Spleen (tissue), 11 donors: ENCODE data around the gene CHD5. TPM values are rescaled to one million over a fixed set of nuclear protein-coding genes. Genes with fewer than 3 reads are reported as not detected.

Experiments used
- DNase-seq: peaks from one replicate; pipeline ENCODE4 v3.0.0-alpha.2; 2020
- H3K27ac ChIP-seq, 8 donors: fragments of 200-600 bp; sonication (generic) in 7 of 8; 1 replicate in 4 of 8; 2 replicates in 4 of 8; pipeline versions ENCODE4 v1.5.0 to v1.8.0; 2016 to 2021; ENCODE audit warnings: inconsistent platforms in 4 of 8, mild to moderate bottlenecking in 4 of 8, moderate library complexity in 1 of 8
- H3K27me3 ChIP-seq, 7 donors: fragments of 200-600 bp; sonication (generic) in 6 of 7; replicated peaks in 1 of 7; 1 replicate in 4 of 7; 2 replicates in 3 of 7; pipeline versions ENCODE4 v1.5.0 to v1.8.0; 2016 to 2021; ENCODE audit warnings: inconsistent platforms in 3 of 7, mild to moderate bottlenecking in 1 of 7
- H3K36me3 ChIP-seq, 6 donors: fragments of 200-600 bp; sonication (generic) in 5 of 6; 1 replicate in 4 of 6; 2 replicates in 2 of 6; pipeline versions ENCODE4 v1.5.0 to v1.8.0; 2016 to 2021; ENCODE audit warnings: inconsistent platforms in 2 of 6
- H3K4me1 ChIP-seq, 6 donors: fragments of 200-600 bp; sonication (generic) in 5 of 6; 1 replicate in 3 of 6; 2 replicates in 3 of 6; pipeline versions ENCODE4 v1.5.0 to v1.8.0; 2016 to 2021; ENCODE audit warnings: inconsistent platforms in 3 of 6
- H3K4me3 ChIP-seq, 8 donors: fragments of 200-600 bp; sonication (generic) in 7 of 8; 1 replicate in 4 of 8; 2 replicates in 4 of 8; pipeline versions ENCODE4 v1.5.0 to v1.8.0; 2016 to 2021; ENCODE audit warnings: inconsistent platforms in 4 of 8, mild to moderate bottlenecking in 4 of 8, moderate library complexity in 2 of 8
- H3K9me3 ChIP-seq, 8 donors: fragments of 200-600 bp; sonication (generic) in 7 of 8; 1 replicate in 4 of 8; 2 replicates in 4 of 8; pipeline versions ENCODE4 v1.5.0 to v1.8.0; 2016 to 2021; ENCODE audit warnings: inconsistent platforms in 4 of 8
- POLR2A ChIP-seq, 3 donors: fragments of 450-650 bp; IDR thresholded peaks; one replicate each; pipeline ENCODE4 v1.5.1; 2017; ENCODE audit warnings: antibody characterized with exemption in 3 of 3, mild to moderate bottlenecking in 1 of 3
- POLR2AphosphoS5 ChIP-seq, 3 donors: sonication (generic); formaldehyde crosslinking; IDR thresholded peaks; one replicate each; pipeline ENCODE4 v1.5.1; 2017; ENCODE audit warnings: antibody characterized with exemption in 3 of 3
- WGBS, 5 donors: extraction: QIAGEN DNeasy Blood & Tissue Kit in 3 of 5; methylation state at CpG; one replicate each; pipeline versions ENCODE4 v1.1.5 to v1.1.7; 2013 to 2018; 5-methylcytosine and 5-hydroxymethylcytosine counted together
- intact Hi-C: fragments of 100-400 bp; cut with DNase I; formaldehyde crosslinking; loops from one replicate; pipeline ENCODE4 v1.15.0; 2023; ENCODE audit warnings: low total_unique reads
- polyA plus RNA-seq, 3 donors: library from polyadenylated mRNA; stranded (reverse); fragments of 200-250 nt; gene quantifications; one replicate each; pipeline ENCODE4 v1.2.1, GENCODE V29; 2013
- total RNA-seq, 7 donors: library from RNA; depleted of rRNA in 3 of 7; stranded (reverse); fragments of >200 nt in 3 of 7; fragmentation: NEBNext Ultra II Directional in 4 of 7; extraction: Animal tissue kit (Norgen Biotek cat#: 25700) in 4 of 7; gene quantifications; one replicate each; pipeline versions ENCODE4 v1.1.0 to v1.2.1, GENCODE V29; 2016 to 2021
- TF ChIP-seq, protein P1 (sequence below), 11 experiments: fragments of 200-600 bp in 7 of 11; fragments of 450-650 bp in 4 of 11; sonication (generic) in 4 of 11; IDR thresholded peaks in 8 of 11; conservative IDR thresholded peaks in 3 of 11; 1 replicate in 7 of 11; 2 replicates in 4 of 11; pipeline versions ENCODE4 v1.4.0 to v1.8.0; 2016 to 2021; ENCODE audit warnings: antibody characterized with exemption in 11 of 11, inconsistent platforms in 4 of 11, mild to moderate bottlenecking in 1 of 11
- donor health status: healthy with polysubstance abuse.
- donor health status: DM: no; HTN: no; CAD: no; lungs with moderate emphysema.
- donor health status: DM: no; HTN: no; CAD: no.
- donor health status: Bipolar disorder and iron deficiency.
- donor health status: healthy.
- donor health status: DM: no; HTN: no; CAD: no.
- donor health status: DM: yes; HTN: yes; CAD: no.

CHD5 gene
- total and polyA plus RNA-seq, 10 donors = 0.04 to 0.44 (median 0.13) TPM

DNA sequence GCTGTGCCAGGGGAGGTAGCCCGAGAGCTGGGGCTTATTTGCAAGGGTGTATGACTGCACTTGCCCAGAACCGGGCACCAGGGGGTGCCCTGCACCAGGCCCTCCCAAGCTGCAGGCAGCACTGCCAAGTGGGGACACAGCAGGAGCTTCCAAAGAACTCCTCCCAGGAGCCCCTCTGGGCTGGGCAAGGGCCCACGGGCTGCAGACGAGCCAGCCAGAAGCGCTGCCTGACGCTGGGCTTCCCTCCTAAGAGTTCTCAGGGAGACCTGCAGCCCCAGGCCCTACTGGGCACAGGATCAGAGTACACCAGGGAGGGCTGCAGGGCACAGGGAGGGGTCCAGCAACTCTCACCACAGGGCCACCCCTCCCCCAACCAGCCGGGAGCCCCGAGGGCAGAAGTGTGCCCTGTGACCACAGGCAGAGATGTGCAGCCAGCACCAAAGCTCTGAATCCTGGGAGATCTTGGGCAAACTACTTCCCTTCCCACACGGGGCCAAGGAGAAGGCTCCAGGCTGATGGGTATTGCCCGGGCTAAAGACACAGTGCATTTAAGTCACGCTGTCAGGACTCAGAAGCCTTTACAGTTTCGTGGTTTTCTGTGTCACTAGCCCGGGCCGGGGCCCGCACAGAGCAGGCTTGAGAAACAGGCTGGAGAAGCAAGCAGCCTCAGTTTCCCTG lies 71.0 kb downstream of the CHD5 start:
- no peaks in the 10 kb centered on the region for H3K36me3 ChIP-seq
- TF ChIP-seq POLR2AphosphoS5 (IDR thresholded peaks at IDR 0.05) = no peak
- TF ChIP-seq, protein P1, sequence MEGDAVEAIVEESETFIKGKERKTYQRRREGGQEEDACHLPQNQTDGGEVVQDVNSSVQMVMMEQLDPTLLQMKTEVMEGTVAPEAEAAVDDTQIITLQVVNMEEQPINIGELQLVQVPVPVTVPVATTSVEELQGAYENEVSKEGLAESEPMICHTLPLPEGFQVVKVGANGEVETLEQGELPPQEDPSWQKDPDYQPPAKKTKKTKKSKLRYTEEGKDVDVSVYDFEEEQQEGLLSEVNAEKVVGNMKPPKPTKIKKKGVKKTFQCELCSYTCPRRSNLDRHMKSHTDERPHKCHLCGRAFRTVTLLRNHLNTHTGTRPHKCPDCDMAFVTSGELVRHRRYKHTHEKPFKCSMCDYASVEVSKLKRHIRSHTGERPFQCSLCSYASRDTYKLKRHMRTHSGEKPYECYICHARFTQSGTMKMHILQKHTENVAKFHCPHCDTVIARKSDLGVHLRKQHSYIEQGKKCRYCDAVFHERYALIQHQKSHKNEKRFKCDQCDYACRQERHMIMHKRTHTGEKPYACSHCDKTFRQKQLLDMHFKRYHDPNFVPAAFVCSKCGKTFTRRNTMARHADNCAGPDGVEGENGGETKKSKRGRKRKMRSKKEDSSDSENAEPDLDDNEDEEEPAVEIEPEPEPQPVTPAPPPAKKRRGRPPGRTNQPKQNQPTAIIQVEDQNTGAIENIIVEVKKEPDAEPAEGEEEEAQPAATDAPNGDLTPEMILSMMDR (IDR thresholded peaks at IDR 0.05 in 8 of 11, conservative IDR thresholded peaks at IDR 0.05 in 3 of 11) = peak in 7 of 11 experiments; percentile 13 to 50 (median 41)
- H3K27ac ChIP-seq = no peak overlapping the region
- 15 to 49% (median 38%) methylated on average over 2 to 15 of the region's 15 CpGs for WGBS, 5 donors
- no peaks in the 10 kb centered on the region for H3K9me3 ChIP-seq
- DNase-seq = peak; percentile 76
- H3K27me3 ChIP-seq = peaks cover 0 to 69% (median 4%) of the 10 kb centered on the region in 7 donors
- intact Hi-C loops = no loop called here
- H3K4me1 ChIP-seq = no peaks in the 10 kb centered on the region
- no peak overlapping the region for H3K4me3 ChIP-seq

DNA sequence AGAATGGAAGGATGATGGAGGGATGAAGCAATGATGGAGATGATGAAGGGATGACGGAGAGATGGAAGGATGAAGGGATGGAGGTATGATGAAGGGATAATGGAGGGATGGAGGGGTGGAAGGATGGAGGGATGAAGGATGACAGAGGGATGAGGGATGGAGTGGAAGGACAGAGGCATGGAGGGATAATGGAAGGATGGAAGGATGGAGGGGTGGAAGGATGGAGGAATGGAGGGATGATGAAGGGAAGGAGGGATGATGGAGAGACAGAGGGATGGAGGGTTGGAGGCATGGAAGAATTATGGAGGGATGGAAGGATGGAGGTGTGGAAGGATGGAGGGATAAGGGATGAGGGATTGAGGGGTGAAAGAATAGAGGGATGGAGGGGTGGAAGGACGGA lies 71.6 kb downstream of the CHD5 start:
- no peak overlapping the region for H3K27ac ChIP-seq
- H3K27me3 ChIP-seq = peaks cover 0 to 73% (median 4%) of the 10 kb centered on the region in 7 donors
- H3K4me3 ChIP-seq = no peak overlapping the region
- H3K4me1 ChIP-seq = no peaks in the 10 kb centered on the region
- DNase-seq = no peak
- no peaks in the 10 kb centered on the region for H3K9me3 ChIP-seq
- 53 to 79% (median 63%) methylated on average over 2 of the region's 2 CpGs for WGBS, 5 donors
- intact Hi-C loops = no loop called here
- H3K36me3 ChIP-seq = no peaks in the 10 kb centered on the region
- TF ChIP-seq POLR2A (IDR thresholded peaks at IDR 0.05) (no peak), POLR2AphosphoS5 (IDR thresholded peaks at IDR 0.05) (no peak)
- TF ChIP-seq, protein P1 (IDR thresholded peaks at IDR 0.05 in 8 of 11, conservative IDR thresholded peaks at IDR 0.05 in 3 of 11) = no peak

DNA sequence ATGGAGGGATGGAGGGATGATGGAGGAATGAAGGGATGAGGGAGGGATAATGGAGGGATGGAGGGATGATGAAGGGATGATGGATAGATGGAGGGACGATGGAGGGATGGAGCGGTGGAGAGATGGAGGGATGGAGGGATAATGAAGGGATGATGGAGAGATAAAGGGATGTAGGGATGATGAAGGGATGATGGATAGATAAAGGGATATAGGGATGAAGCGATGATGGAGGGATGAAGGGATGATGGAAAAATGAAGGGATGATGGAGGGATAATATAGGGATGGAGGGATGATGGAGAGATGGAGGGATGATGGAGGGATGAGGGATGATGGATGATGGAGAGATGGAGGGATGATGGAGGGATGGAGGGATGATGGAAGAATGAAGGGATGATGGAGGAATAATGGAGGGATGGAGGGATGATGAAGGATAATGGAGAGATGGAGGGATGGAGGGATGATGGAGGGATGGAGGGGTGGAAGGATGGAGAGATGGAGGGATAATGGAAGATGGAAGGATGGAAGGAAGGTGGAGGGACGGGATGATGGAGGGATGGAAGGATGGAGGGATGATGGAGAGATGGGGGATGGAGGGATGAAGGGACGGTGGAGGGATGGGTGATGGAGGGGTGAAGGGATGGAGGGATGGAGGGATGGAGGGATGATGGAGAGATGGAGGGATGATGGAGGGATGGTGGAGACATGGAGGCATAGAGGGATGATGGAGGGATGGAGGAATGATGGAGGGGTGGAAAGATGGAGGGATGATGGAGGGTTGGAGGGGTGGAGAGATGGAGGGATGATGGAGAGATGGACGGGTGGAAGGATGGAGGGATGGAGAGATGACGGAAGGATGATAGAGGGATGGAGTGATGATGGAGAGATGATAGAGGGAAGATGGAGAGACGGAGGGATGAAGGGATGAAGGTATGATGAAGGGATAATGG lies 72.4 kb downstream of the CHD5 start:
- no peaks in the 10 kb centered on the region for H3K9me3 ChIP-seq
- 82 to 90% (median 89%) methylated on average over 8 of the region's 8 CpGs for WGBS, 5 donors
- intact Hi-C loops = no loop called here
- H3K36me3 ChIP-seq = no peaks in the 10 kb centered on the region
- no peak overlapping the region for H3K4me3 ChIP-seq
- no peaks in the 10 kb centered on the region for H3K4me1 ChIP-seq
- DNase-seq = no peak
- H3K27ac ChIP-seq = no peak overlapping the region
- no peak for TF ChIP-seq POLR2A (IDR thresholded peaks at IDR 0.05)
- no peak for TF ChIP-seq POLR2AphosphoS5 (IDR thresholded peaks at IDR 0.05)
- TF ChIP-seq, protein P1 (IDR thresholded peaks at IDR 0.05 in 8 of 11, conservative IDR thresholded peaks at IDR 0.05 in 3 of 11) = no peak
- H3K27me3 ChIP-seq = peaks cover 0 to 76% (median 7%) of the 10 kb centered on the region in 7 donors

DNA sequence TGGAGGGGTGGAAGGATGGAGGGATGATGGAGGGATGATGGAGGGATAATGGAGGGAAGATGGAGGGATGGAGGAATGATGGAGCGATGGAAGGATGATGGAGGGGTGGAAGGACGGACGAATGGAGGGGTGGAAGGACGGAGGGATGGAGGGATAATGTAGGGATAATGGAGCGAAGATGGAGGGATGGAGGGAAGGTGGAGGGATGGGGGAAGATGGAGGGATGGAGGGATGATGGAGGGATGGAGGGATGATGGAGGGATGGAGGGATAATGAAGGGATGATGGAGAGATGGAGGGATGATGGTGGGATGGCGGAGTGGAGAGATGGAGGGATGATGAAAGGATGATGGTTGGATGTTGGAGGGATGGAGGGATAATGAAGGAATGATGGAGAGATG lies 73.1 kb downstream of the CHD5 start:
- Histone ChIP-seq H3K4me3 (no peak overlapping the region), H3K36me3 (no peaks in the 10 kb centered on the region), H3K27me3 (peaks cover 0 to 83% (median 7%) of the 10 kb centered on the region in 7 donors), H3K4me1 (no peaks in the 10 kb centered on the region), H3K27ac (no peak overlapping the region), H3K9me3 (no peaks in the 10 kb centered on the region)
- no peak for DNase-seq
- intact Hi-C loops = no loop called here
- WGBS, 5 donors = 91 to 95% (median 94%) methylated on average over 6 of the region's 6 CpGs
- TF ChIP-seq POLR2A (IDR thresholded peaks at IDR 0.05) = no peak
- TF ChIP-seq POLR2AphosphoS5 (IDR thresholded peaks at IDR 0.05) = no peak
- TF ChIP-seq, protein P1 (IDR thresholded peaks at IDR 0.05 in 8 of 11, conservative IDR thresholded peaks at IDR 0.05 in 3 of 11) = no peak
